Measurements from ENCODE around the gene ROBO3.

Gene ROBO3

GRCh38 chr11:124846070-124846673 lies 19.1 kb upstream of the ROBO3 start:
- no peak for DNase-seq

- DNase-seq: no peak
Measured at GRCh38 chr11:124859171-124859570, 6.1 kb upstream of the ROBO3 start.

- DNase-seq: no peak
Measured at GRCh38 chr11:124861670-124862069, 3.6 kb upstream of the ROBO3 start.

- DNase-seq: no peak
Measured at GRCh38 chr11:124863137-124863825, 2.0 kb upstream of the ROBO3 start.

GRCh38 chr11:124863826-124864165 lies 1.4 kb upstream of the ROBO3 start:
- no peak for DNase-seq

GRCh38 chr11:124864176-124864891 lies 898 bp upstream of the ROBO3 start:
- no peak for DNase-seq

GRCh38 chr11:124864892-124865180 lies 396 bp upstream of the ROBO3 start:
- DNase-seq: no peak

- DNase-seq: peak; percentile 53
Measured at GRCh38 chr11:124865902-124866851, 945 bp downstream of the ROBO3 start.

- DNase-seq: peak; percentile 38
Measured at GRCh38 chr11:124867700-124868099, 2.5 kb downstream of the ROBO3 start.

- DNase-seq: no peak
Measured at GRCh38 chr11:124868331-124869274, 3.4 kb downstream of the ROBO3 start.

- DNase-seq: no peak
Measured at GRCh38 chr11:124869331-124869730, 4.1 kb downstream of the ROBO3 start.

GRCh38 chr11:124869856-124870387 lies 4.7 kb downstream of the ROBO3 start:
- DNase-seq: no peak

- no peak for DNase-seq
Measured at GRCh38 chr11:124870430-124870829, 5.2 kb downstream of the ROBO3 start.

- DNase-seq: no peak
Measured at GRCh38 chr11:124872280-124872679, 7.0 kb downstream of the ROBO3 start.

GRCh38 chr11:124872741-124873140 lies 7.5 kb downstream of the ROBO3 start:
- no peak for DNase-seq

GRCh38 chr11:124873951-124874350 lies 8.7 kb downstream of the ROBO3 start:
- DNase-seq: no peak

- DNase-seq: no peak
Measured at GRCh38 chr11:124874571-124875255, 9.5 kb downstream of the ROBO3 start.

GRCh38 chr11:124875401-124875800 lies 10.2 kb downstream of the ROBO3 start:
- DNase-seq: no peak

GRCh38 chr11:124875943-124876817 lies 10.9 kb downstream of the ROBO3 start:
- DNase-seq: peak; percentile 83

Data from suppressor macrophage treated with lipopolysaccharide for 4 hours (primary cell).